ENCODE results near the gene ERC1.
A peak's percentile ranks its signal among the peaks of the same experiment; 100 is the strongest.

The ERC1 gene

DNA sequence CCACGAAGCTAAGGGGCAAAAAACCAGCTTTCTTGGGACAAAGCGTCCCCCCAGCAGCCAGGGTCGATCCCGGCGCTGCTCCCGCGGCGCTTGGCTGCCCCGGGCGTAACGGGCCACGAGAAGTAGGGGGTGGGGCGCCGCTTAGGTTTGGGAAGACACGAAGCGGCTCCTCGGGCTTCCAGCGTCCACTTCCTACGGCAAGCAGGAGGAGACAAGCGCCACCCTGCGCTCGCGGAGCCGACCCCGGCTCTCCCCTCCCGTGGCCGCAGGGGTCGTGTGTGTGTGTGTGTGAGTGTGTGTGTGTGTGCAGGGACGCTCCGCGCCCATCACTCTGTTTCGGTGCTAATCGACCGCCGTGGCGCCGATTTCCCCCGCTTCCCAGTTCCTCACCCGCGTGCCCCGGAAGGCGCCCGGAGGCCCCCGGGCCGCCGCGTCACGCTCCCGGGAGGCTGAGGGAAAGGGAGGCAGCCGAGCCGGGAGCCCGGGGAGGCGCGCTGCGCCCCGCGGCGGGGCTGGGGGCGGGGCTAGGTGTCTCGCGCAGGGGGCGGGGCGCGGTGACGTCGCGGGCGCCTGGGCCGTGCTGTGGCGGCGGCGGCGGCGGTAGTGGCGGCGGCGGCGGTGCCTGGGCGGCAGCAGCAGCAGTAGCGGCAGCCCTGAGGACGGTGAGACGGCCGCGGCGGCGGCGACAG lies at the start of gene ERC1:
ERC1 (plus strand) TSS at position 563 of the 689 bp plus-strand sequence. CDS start 36,681 bp downstream, outside the sequence.
- TF ChIP-seq, protein P1, sequence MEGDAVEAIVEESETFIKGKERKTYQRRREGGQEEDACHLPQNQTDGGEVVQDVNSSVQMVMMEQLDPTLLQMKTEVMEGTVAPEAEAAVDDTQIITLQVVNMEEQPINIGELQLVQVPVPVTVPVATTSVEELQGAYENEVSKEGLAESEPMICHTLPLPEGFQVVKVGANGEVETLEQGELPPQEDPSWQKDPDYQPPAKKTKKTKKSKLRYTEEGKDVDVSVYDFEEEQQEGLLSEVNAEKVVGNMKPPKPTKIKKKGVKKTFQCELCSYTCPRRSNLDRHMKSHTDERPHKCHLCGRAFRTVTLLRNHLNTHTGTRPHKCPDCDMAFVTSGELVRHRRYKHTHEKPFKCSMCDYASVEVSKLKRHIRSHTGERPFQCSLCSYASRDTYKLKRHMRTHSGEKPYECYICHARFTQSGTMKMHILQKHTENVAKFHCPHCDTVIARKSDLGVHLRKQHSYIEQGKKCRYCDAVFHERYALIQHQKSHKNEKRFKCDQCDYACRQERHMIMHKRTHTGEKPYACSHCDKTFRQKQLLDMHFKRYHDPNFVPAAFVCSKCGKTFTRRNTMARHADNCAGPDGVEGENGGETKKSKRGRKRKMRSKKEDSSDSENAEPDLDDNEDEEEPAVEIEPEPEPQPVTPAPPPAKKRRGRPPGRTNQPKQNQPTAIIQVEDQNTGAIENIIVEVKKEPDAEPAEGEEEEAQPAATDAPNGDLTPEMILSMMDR (IDR thresholded peaks at IDR 0.05; ENCODE audit: insufficient read depth, low read length, missing control alignments) = peak; percentile 12
- ChIA-PET POLR2A (interaction anchor here (0.6 to 1.4 kb wide), 5 partner anchors 23 to 602 kb away, joined by 3 to 5 read pairs (median 4); partner anchors contain the start of gene RAD52), CTCF (interaction anchor here (0.8 to 2.8 kb wide), 7 partner anchors 9 to 175 kb away, joined by 3 to 10 read pairs (median 3); partner anchors contain the start of gene RAD52)
- peak within 1 kb of the TSS; percentile 83 for H3K4me3 ChIP-seq (ENCODE audit: low read depth, low read length)
- DNase-seq (ENCODE audit: low read depth, low spot score) = peak; percentile 41

DNA sequence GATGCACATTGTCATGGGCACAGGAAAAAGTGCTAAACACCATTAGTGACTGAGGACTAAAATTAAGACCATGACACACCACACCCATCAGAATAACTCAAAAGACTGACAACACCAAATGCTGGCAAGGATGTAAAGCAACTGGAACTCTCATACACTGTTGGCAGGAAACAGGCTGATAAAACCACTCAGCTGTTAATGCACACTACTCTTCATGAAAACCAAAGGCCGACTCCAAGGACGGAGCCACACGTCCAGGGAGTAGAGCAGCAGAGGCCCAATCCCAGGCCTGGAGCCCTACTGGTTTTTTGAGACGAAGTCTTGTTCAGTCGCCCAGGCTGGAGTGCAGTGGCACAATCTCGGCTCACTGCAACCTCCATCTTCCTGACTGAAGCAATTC lies 48.0 kb upstream of the ERC1 start:
- TF ChIP-seq, protein P1 (IDR thresholded peaks at IDR 0.05; ENCODE audit: insufficient read depth, low read length, missing control alignments) = no peak
- H3K4me3 ChIP-seq (ENCODE audit: low read depth, low read length) = no peak overlapping the region
- ChIA-PET CTCF (interaction anchor here (1.1 kb wide), 1 partner anchor 175 kb away, joined by 3 read pairs; no protein-coding TSS in a partner anchor), POLR2A (no interaction called here)
- DNase-seq (ENCODE audit: low read depth, low spot score) = no peak

DNA sequence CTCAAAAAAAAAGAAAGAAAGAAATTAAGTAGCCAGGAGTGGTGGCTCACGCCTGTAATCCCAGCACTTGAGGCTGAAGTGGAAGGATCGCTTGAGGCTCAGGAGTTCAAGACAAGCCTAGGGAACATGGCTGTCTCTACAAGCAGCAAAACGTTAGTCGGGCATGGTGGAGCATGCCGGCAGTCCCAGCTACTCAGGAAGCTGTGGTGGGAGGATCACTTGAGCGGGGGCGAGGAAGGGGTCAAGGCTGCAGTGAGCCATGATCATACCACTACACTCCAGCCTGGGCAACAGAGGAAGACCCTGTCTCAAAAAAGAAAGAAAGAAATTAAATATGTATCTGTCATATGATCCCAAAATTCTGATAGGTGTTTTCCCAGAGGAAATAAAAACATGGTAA lies 46.8 kb upstream of the ERC1 start:
- POLR2A ChIA-PET = no interaction called here
- CTCF ChIA-PET = no interaction called here
- TF ChIP-seq, protein P1 (IDR thresholded peaks at IDR 0.05; ENCODE audit: insufficient read depth, low read length, missing control alignments) = no peak
- no peak overlapping the region for H3K4me3 ChIP-seq (ENCODE audit: low read depth, low read length)
- DNase-seq (ENCODE audit: low read depth, low spot score) = no peak

DNA sequence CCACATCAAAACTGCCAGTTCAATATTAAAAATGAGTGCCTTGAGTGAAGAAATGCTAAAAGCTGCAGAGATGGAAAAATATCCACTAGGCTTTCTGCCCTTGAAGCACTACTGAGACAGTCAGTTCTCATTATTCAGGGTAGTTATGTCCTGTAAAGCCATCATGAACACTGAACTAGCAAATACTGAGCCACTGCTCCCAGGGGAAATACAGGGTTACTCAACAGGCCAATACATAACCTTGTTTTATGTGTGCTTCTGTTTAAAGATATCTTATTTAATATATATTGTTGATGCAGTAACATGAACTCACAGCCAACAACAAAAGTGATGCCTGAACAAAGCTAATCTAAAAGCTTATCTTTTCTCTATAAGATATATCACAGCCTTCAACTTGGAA lies 44.8 kb upstream of the ERC1 start:
- ChIA-PET POLR2A (interaction anchor here (0.7 kb wide), 1 partner anchor 370 kb away, joined by 3 read pairs; no protein-coding TSS in a partner anchor), CTCF (interaction anchor here (0.9 to 1.6 kb wide), 6 partner anchors 146 to 377 kb away, joined by 3 to 4 read pairs (median 4); no protein-coding TSS in a partner anchor)
- TF ChIP-seq, protein P1 (IDR thresholded peaks at IDR 0.05; ENCODE audit: insufficient read depth, low read length, missing control alignments) = no peak
- H3K4me3 ChIP-seq (ENCODE audit: low read depth, low read length) = no peak overlapping the region
- no peak for DNase-seq (ENCODE audit: low read depth, low spot score)

DNA sequence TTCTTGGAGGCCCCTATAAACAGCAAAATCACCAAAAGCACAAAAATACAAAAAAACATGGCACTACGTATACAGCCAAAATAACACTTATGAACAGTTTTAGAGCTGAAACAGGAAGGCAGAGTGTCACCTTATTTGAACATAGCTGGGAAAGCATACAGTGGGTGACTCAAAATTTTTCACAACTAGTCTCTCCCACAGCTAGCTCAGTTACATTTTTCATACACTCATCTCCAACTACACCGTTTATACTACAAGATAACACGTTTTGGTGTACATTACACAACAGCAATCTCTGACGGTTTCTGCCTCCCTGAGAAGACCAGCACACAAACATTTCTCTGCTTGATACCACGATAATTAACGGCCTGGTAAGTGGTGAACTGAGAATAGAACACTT lies 44.4 kb upstream of the ERC1 start:
- CTCF ChIA-PET = interaction anchor here (0.9 to 1.6 kb wide), 6 partner anchors 146 to 377 kb away, joined by 3 to 4 read pairs (median 4); no protein-coding TSS in a partner anchor
- no peak for DNase-seq (ENCODE audit: low read depth, low spot score)

DNA sequence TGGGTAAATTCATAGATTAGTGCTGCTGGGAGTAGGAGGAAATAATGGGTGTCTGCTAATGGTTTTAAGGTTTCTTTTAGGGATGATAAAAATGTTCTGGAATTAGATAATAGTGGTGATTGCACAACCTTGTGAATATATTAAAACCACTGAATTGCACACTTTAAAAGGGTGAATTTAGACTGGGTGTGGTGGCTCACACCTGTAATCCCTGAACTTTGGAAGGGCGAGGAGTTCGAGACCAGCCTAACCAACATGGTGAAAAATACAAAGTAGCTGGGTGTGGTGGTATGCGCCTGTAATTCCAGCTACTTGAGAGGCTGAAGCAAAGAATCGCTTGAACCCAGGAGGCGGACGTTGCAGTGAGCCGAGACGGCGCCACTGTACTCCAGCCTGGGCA lies 42.8 kb upstream of the ERC1 start:
- CTCF ChIA-PET = interaction anchor here (1.5 to 2.5 kb wide), 4 partner anchors 10 to 635 kb away, joined by 8 to 22 read pairs (median 18); no protein-coding TSS in a partner anchor
- no peak for DNase-seq (ENCODE audit: low read depth, low spot score)
- H3K4me3 ChIP-seq (ENCODE audit: low read depth, low read length) = peak overlapping the region; percentile 90
- TF ChIP-seq, protein P1 (IDR thresholded peaks at IDR 0.05; ENCODE audit: insufficient read depth, low read length, missing control alignments) = no peak
- POLR2A ChIA-PET = no interaction called here

More for the DNA sequence above, 44.4 kb upstream of the ERC1 start:
- TF ChIP-seq, protein P1 (IDR thresholded peaks at IDR 0.05; ENCODE audit: insufficient read depth, low read length, missing control alignments) = no peak
- no peak overlapping the region for H3K4me3 ChIP-seq (ENCODE audit: low read depth, low read length)
- POLR2A ChIA-PET = no interaction called here
